ENCODE measurements around the gene ASB10. TPM values are rescaled to one million over a fixed set of nuclear protein-coding genes. Genes with fewer than 3 reads are reported as not detected.

The ASB10 gene
- total RNA-seq, 6 experiments from 2014 or later, result not detected

- Histone ChIP-seq H3K36me3 (no peaks in the 10 kb centered on the region), H3K27ac (no peak overlapping the region), H3K4me3 (no peak overlapping the region), H3K27me3 (no peaks in the 10 kb centered on the region), H3K4me1 (no peaks in the 10 kb centered on the region), H3K9me3 (no peaks in the 10 kb centered on the region)
- DNase-seq, result peak in 1 of 3 donors; percentile 22
- ATAC-seq, result no peak
- TF ChIP-seq POLR2A (IDR thresholded peaks at IDR 0.05), result no peak
- TF ChIP-seq, protein P1, sequence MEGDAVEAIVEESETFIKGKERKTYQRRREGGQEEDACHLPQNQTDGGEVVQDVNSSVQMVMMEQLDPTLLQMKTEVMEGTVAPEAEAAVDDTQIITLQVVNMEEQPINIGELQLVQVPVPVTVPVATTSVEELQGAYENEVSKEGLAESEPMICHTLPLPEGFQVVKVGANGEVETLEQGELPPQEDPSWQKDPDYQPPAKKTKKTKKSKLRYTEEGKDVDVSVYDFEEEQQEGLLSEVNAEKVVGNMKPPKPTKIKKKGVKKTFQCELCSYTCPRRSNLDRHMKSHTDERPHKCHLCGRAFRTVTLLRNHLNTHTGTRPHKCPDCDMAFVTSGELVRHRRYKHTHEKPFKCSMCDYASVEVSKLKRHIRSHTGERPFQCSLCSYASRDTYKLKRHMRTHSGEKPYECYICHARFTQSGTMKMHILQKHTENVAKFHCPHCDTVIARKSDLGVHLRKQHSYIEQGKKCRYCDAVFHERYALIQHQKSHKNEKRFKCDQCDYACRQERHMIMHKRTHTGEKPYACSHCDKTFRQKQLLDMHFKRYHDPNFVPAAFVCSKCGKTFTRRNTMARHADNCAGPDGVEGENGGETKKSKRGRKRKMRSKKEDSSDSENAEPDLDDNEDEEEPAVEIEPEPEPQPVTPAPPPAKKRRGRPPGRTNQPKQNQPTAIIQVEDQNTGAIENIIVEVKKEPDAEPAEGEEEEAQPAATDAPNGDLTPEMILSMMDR (IDR thresholded peaks at IDR 0.05), result no peak
- intact Hi-C loops (cut with DNase I), result no loop called here
- 43% methylated on average over 6 of the region's 6 CpGs for WGBS (ENCODE audit: insufficient coverage, low coverage, low lambda C conversion rate, missing lambda C conversion rate)
Measured at GRCh38 chr7:151152643-151153513, 34.2 kb downstream of the ASB10 start.

- Histone ChIP-seq H3K27ac (no peak overlapping the region), H3K36me3 (no peaks in the 10 kb centered on the region), H3K4me1 (no peaks in the 10 kb centered on the region), H3K4me3 (no peak overlapping the region), H3K27me3 (no peaks in the 10 kb centered on the region), H3K9me3 (no peaks in the 10 kb centered on the region)
- no peak for ATAC-seq
- intact Hi-C loops (cut with DNase I), result no loop called here
- TF ChIP-seq, protein P1 (IDR thresholded peaks at IDR 0.05), result no peak
- TF ChIP-seq POLR2A (IDR thresholded peaks at IDR 0.05), result no peak
- DNase-seq, result no peak
- WGBS (ENCODE audit: insufficient coverage, low coverage, low lambda C conversion rate, missing lambda C conversion rate), result 47% methylated on average over 3 of the region's 3 CpGs
Measured at GRCh38 chr7:151150388-151150787, 36.7 kb downstream of the ASB10 start.

DNA sequence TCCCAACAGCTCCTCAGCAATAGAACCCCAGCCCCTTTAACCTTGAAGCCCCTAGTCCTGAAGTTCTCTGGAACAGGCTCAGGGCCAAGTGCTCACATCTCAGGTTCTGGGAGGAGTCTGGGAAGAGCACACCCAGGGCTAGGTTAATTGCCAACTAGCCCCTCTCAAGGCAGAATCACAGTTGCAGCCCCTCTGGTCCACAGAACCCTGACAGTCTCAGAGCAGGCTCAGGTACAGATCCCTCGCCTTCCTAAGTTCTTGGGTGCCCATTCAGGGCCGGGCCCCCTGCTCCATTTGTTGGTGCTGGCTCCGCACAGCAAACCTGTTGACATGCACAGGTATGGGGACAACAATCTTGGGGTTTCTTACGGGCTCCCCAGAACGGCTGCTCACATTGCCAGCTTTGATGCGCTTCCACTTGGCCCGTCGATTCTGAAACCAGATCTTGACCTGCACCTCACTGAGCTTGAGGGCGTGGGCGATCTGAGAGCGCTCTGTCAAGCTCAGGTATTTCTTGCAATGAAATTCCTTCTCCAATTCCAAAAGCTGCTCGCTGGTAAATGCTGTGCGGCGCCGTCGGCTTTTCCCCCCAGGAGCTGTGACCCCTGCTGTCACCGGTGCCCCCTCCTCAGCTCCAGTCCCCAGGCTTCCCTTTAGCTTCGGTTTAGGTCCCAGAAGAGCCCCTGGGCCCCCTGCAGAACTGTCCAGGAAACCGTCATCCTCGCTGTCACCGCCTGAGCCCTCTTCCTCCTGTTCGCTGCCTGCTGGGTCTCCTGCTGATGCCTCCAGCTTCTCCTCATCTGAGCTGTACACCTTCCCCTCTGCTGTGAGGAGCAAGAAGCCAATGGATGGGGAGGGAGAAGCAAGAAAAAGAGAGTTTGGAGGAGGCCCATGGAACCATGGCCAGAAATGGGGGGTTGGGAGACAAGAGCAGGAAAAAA is 38.5 kb downstream of the ASB10 start:
- DNase-seq (peak in 1 of 3 donors; percentile 32), ATAC-seq (no peak)
- intact Hi-C loops (cut with DNase I), result no loop called here

GRCh38 chr7:151146761-151147160 is 40.3 kb downstream of the ASB10 start:
- 57% methylated on average over 3 of the region's 3 CpGs for WGBS (ENCODE audit: insufficient coverage, low coverage, low lambda C conversion rate, missing lambda C conversion rate)
- intact Hi-C loops (cut with DNase I), result no loop called here
- DNase-seq, result peak in 1 of 3 donors; percentile 12

More for the DNA sequence above, 38.5 kb downstream of the ASB10 start:
- no peaks in the 10 kb centered on the region for H3K27me3 ChIP-seq
- H3K4me3 ChIP-seq, result no peak overlapping the region
- 42% methylated on average over 16 of the region's 22 CpGs for WGBS (ENCODE audit: insufficient coverage, low coverage, low lambda C conversion rate, missing lambda C conversion rate)
- H3K36me3 ChIP-seq, result peaks cover 0 to 3% (median 0%) of the 10 kb centered on the region in 4 donors
- no peak overlapping the region for H3K27ac ChIP-seq
- no peak for TF ChIP-seq POLR2A (IDR thresholded peaks at IDR 0.05)
- TF ChIP-seq, protein P1 (IDR thresholded peaks at IDR 0.05), result no peak
- H3K4me1 ChIP-seq, result no peaks in the 10 kb centered on the region
- no peaks in the 10 kb centered on the region for H3K9me3 ChIP-seq

More at GRCh38 chr7:151146761-151147160, 40.3 kb downstream of the ASB10 start:
- ATAC-seq, result no peak
- Histone ChIP-seq H3K36me3 (peaks cover 0 to 6% (median 0%) of the 10 kb centered on the region in 4 donors), H3K9me3 (no peaks in the 10 kb centered on the region), H3K4me3 (no peak overlapping the region), H3K27me3 (no peaks in the 10 kb centered on the region), H3K4me1 (no peaks in the 10 kb centered on the region), H3K27ac (no peak overlapping the region)
- TF ChIP-seq POLR2A (IDR thresholded peaks at IDR 0.05), result no peak
- TF ChIP-seq, protein P1 (IDR thresholded peaks at IDR 0.05), result no peak
